ENCODE results near the gene BAD. TPM values are rescaled to one million over a fixed set of nuclear protein-coding genes. Genes with fewer than 3 reads are reported as not detected.
"Not testable (repeated sequence)": the region's sequence is repeated elsewhere in the genome, so short reads cannot be mapped to it uniquely, and the experiment has no call there.

The BAD gene
- total RNA-seq, 1 experiment from 2014 or later, result 34.7 TPM

GRCh38 chr11:64312947-64313346, 28.5 kb upstream of the BAD start:
- ATAC-seq, result no peak
- Mint-ChIP-seq H3K4me1 (peaks cover 10% of the 10 kb centered on the region), H3K36me3 (peaks cover 15% of the 10 kb centered on the region), H3K9me3 (no peaks in the 10 kb centered on the region), H3K4me3 (no peak overlapping the region), H3K27me3 (ENCODE audit: low read depth) (no peaks in the 10 kb centered on the region), H3K27ac (peak overlapping the region; percentile 91)
- POLR2A ChIA-PET, result no interaction called here
- DNase-seq (ENCODE audit: low spot score), result no peak
- CTCF ChIA-PET, result interaction anchor here (1.0 to 4.9 kb wide), 2 partner anchors 11 to 43 kb away, joined by 4 to 37 read pairs; no protein-coding TSS in a partner anchor
- TF ChIP-seq ZBTB43 (CRISPR knock-in tag; IDR thresholded peaks at IDR 0.05), result no peak

- H3K36me3 Mint-ChIP-seq; H3K27me3 Mint-ChIP-seq (ENCODE audit: low read depth); DNase-seq (ENCODE audit: low spot score); ATAC-seq; H3K9me3 Mint-ChIP-seq; POLR2A ChIA-PET: not testable (repeated sequence)
- peaks cover 14% of the 10 kb centered on the region for H3K4me1 Mint-ChIP-seq
- peak overlapping the region; percentile 19 for H3K27ac Mint-ChIP-seq
- CTCF ChIA-PET, result interaction anchor here (1.4 to 1.9 kb wide), 2 partner anchors 35 to 47 kb away, joined by 4 to 5 read pairs; no protein-coding TSS in a partner anchor
- H3K4me3 Mint-ChIP-seq, result peak overlapping the region; percentile 20; the same call in 1 of the 2 replicates
These were observed 23.3 kb upstream of the BAD start for GRCh38 chr11:64307795-64308194.

- CTCF ChIA-PET, result interaction anchor here (0.5 to 1.9 kb wide), 4 partner anchors 36 to 1846 kb away, joined by 3 to 5 read pairs (median 4); no protein-coding TSS in a partner anchor
- peak overlapping the region; percentile 90 for H3K4me3 Mint-ChIP-seq
- POLR2A ChIA-PET, result no interaction called here
- H3K27me3 Mint-ChIP-seq (ENCODE audit: low read depth), result peaks cover under 1% of the 10 kb centered on the region
- H3K27ac Mint-ChIP-seq, result no peak overlapping the region; the same call in 1 of the 2 replicates
- TF ChIP-seq MXD4 (CRISPR knock-in tag; IDR thresholded peaks at IDR 0.05; ENCODE audit: borderline replicate concordance), result no peak
- TF ChIP-seq KAT7 (CRISPR knock-in tag; IDR thresholded peaks at IDR 0.05; ENCODE audit: borderline replicate concordance), result no peak
- no peak for TF ChIP-seq MYBL2 (CRISPR knock-in tag; IDR thresholded peaks at IDR 0.05)
- TF ChIP-seq ZNF219 (CRISPR knock-in tag; IDR thresholded peaks at IDR 0.05; ENCODE audit: borderline replicate concordance), result no peak
- DNase-seq (ENCODE audit: low spot score) (no peak), ATAC-seq (no peak)
- H3K36me3 Mint-ChIP-seq, result peaks cover 5% of the 10 kb centered on the region
- peaks cover 14% of the 10 kb centered on the region for H3K4me1 Mint-ChIP-seq
- H3K9me3 Mint-ChIP-seq, result no peaks in the 10 kb centered on the region
These were observed 22.6 kb upstream of the BAD start for GRCh38 chr11:64306876-64307622.

- CTCF ChIA-PET, result interaction anchor here (1.2 to 1.9 kb wide), 3 partner anchors 36 to 50 kb away, joined by 3 to 5 read pairs (median 4); no protein-coding TSS in a partner anchor
- no peak for TF ChIP-seq ZNF138 (CRISPR knock-in tag; conservative IDR thresholded peaks at IDR 0.05)
- TF ChIP-seq ZBTB43 (CRISPR knock-in tag; IDR thresholded peaks at IDR 0.05), result 0 out of 2 replicates have a peak, but pooled peaks have one; percentile 25
- peaks cover 14% of the 10 kb centered on the region for H3K4me1 Mint-ChIP-seq
- ATAC-seq (no peak), DNase-seq (ENCODE audit: low spot score) (no peak)
- peak overlapping the region; percentile 77 for H3K27ac Mint-ChIP-seq
- no peaks in the 10 kb centered on the region for H3K9me3 Mint-ChIP-seq
- POLR2A ChIA-PET, result no interaction called here
- peaks cover 5% of the 10 kb centered on the region for H3K36me3 Mint-ChIP-seq
- H3K27me3 Mint-ChIP-seq (ENCODE audit: low read depth), result peaks cover 5% of the 10 kb centered on the region
- peak overlapping the region; percentile 90 for H3K4me3 Mint-ChIP-seq
These were observed 22.1 kb upstream of the BAD start for GRCh38 chr11:64306563-64306875.

- Mint-ChIP-seq H3K9me3 (no peaks in the 10 kb centered on the region), H3K4me3 (peak overlapping the region; percentile 90), H3K27ac (peak overlapping the region; percentile 77), H3K27me3 (ENCODE audit: low read depth) (peaks cover 11% of the 10 kb centered on the region), H3K4me1 (peaks cover 14% of the 10 kb centered on the region), H3K36me3 (peaks cover 4% of the 10 kb centered on the region)
- POLR2A ChIA-PET, result interaction anchor here (2.1 to 2.6 kb wide), 2 partner anchors 12 to 34 kb away, joined by 15 to 25 read pairs; partner anchors contain the start of genes PRDX5 and TRMT112
- peak; percentile 77 for DNase-seq (ENCODE audit: low spot score)
- ATAC-seq, result peak; percentile 31
- CTCF ChIA-PET, result interaction anchor here (1.2 to 5.6 kb wide), 10 partner anchors 12 to 55 kb away, joined by 3 to 151 read pairs (median 34); partner anchors contain the start of genes BAD, GPR137, KCNK4 and PLCB3
- peak; percentile 67; the same call in 1 of the 2 replicates for TF ChIP-seq KAT7 (CRISPR knock-in tag; IDR thresholded peaks at IDR 0.05; ENCODE audit: borderline replicate concordance)
- peak; percentile 84 for TF ChIP-seq HMGXB4 (CRISPR knock-in tag; IDR thresholded peaks at IDR 0.05)
- TF ChIP-seq ERG (CRISPR knock-in tag; IDR thresholded peaks at IDR 0.05), result no peak
- TF ChIP-seq ZNF512 (CRISPR knock-in tag; IDR thresholded peaks at IDR 0.05; ENCODE audit: borderline replicate concordance), result no peak
- no peak for TF ChIP-seq PRRX2 (CRISPR knock-in tag; IDR thresholded peaks at IDR 0.05)
- TF ChIP-seq ZNF263 (CRISPR knock-in tag; IDR thresholded peaks at IDR 0.05; ENCODE audit: low read depth), result no peak
- peak; percentile 69; the same call in 1 of the 2 replicates for TF ChIP-seq ZNF232 (CRISPR knock-in tag; IDR thresholded peaks at IDR 0.05)
- peak; percentile 75 for TF ChIP-seq MAX (CRISPR knock-in tag; IDR thresholded peaks at IDR 0.05)
These were observed 21.5 kb upstream of the BAD start for GRCh38 chr11:64305691-64306562.
